Erythroblast (primary cell): ENCODE results near the gene PPP2R5B.

Experiments used
- GATA1 ChIP-seq: IDR thresholded peaks from 2 replicates; pipeline ENCODE4 v1.6.1; 2011; ENCODE audit warnings: low read depth, mild to moderate bottlenecking, control low read depth, low read length, moderate library complexity
- POLR2A ChIP-seq: IDR thresholded peaks from 2 replicates; pipeline ENCODE4 v1.6.1; 2011; ENCODE audit warnings: mild to moderate bottlenecking, low read length

GRCh38 chr11:64935359-64936081 is 11.0 kb downstream of the PPP2R5B start, which contains the start of gene GPHA2:
- TF ChIP-seq POLR2A: no peak
- no peak for TF ChIP-seq GATA1
